ENCODE results near the gene DPP4. TPM values are rescaled to one million over a fixed set of nuclear protein-coding genes. Genes with fewer than 3 reads are reported as not detected.

The DPP4 gene
- polyA plus RNA-seq, 2 donors: 0.08 to 0.18 TPM

DNA sequence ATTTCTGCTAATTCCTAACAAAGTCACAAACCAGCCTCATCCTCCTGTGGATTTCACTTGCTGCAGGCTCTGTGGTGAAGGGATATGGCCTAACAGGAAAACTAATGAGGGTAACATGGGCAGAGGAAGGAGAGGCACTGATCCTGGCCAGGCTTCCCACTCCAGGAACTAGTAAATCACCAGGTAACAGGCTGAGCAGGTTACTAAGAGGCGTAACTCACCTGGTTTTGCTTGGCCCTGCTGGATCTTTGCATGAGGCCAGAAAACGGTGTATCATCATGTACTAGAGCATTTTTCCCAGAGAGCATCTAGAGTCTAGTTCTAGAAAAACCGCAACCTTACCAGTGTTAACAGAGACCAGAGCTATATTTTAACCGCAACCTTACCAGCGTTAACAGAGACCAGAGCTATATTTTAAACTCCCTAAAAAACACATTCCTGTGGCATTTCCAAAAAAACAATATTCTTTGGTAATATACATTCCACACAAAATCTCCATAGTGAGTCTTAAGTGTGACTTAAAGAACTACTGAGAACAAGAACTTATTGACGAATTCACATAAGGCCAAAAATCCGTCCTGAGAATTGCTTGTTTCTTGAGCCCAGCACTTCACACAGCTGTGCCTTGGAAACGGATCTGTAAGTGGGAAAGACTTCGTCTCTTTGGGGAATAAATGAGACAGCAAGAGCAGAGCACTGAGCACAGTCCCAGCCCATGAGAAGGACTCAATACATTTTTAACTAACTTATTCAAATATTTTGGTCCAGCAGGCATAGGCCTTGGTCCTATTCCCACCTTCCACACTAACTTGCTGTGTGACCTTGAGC lies 43.4 kb downstream of the DPP4 start:
- no peaks in the 10 kb centered on the region for H3K27me3 ChIP-seq (ENCODE audit: control insufficient read depth in 1 of 2, insufficient read depth in 2 of 2, low read length in 2 of 2)
- no peaks in the 10 kb centered on the region for H3K9me3 ChIP-seq (ENCODE audit: control insufficient read depth in 2 of 2, insufficient read depth in 1 of 2, low read depth in 1 of 2, low read length in 1 of 2)
- no peak overlapping the region for H3K27ac ChIP-seq (ENCODE audit: low read depth in 2 of 2, low read length in 1 of 2)
- H3K4me3 ChIP-seq (ENCODE audit: low read depth in 1 of 2, low read length in 2 of 2): no peak overlapping the region
- 86 to 90% methylated on average over 9 of the region's 9 CpGs for WGBS, 2 donors
- H3K4me1 ChIP-seq (ENCODE audit: control insufficient read depth in 2 of 2, insufficient read depth in 2 of 2, low read length in 1 of 2): no peaks in the 10 kb centered on the region
- no peaks in the 10 kb centered on the region for H3K36me3 ChIP-seq (ENCODE audit: control insufficient read depth in 2 of 2, insufficient read depth in 2 of 2, low read length in 1 of 2)

DNA sequence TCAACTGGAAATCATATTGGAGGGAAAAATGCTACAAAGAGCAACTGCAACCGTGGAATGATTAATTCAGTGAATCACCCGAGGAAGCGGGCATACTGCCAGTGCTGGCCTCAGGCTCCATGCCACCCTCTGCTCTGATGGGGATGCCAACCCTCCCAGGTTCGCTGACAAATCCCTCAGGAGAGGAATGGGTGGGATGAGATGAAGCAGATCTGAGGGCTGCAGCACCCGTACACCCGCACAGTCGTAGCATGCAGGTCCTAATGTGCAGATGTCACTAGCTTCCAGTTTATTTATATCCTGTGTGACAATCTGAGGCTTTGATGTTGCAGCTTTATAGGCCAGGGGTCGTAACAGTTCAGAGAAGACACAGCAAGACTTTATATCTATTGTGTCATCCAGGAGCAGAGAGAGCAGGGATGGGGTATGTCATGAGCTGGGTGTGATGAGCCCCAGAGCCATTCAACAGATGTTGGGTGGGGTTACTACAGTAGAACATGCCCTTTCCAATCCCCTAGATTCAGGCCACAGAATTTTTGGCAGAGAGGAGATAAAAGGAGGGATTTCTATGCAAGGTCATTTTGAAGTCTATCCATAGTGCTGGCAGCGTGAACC lies 44.6 kb downstream of the DPP4 start:
- Histone ChIP-seq H3K9me3 (ENCODE audit: control insufficient read depth in 2 of 2, insufficient read depth in 1 of 2, low read depth in 1 of 2, low read length in 1 of 2) (no peaks in the 10 kb centered on the region), H3K27me3 (ENCODE audit: control insufficient read depth in 1 of 2, insufficient read depth in 2 of 2, low read length in 2 of 2) (no peaks in the 10 kb centered on the region)
- WGBS, 2 donors: 35 to 56% methylated on average over 9 of the region's 9 CpGs

DNA sequence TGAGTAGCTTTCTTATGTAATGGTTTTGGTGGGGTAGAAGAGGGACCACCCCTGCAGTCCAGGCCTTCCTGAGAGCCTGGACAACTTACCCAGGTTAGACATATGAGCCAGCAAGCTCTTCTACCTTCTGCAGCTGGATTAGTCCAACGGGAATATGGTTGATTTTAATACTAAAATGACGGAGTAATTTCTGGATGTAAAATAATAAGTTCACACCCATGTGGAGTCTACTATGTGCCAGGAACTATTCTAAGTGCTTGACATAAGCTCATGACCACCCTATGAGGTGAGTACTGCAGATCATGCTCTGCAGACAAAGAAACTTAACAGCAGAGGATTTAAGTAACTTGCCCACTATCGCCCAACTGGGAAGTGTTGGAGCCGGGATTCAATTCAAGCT lies 45.5 kb downstream of the DPP4 start:
- WGBS, 2 donors: 71 to 85% methylated on average over 4 of the region's 4 CpGs
- Histone ChIP-seq H3K27me3 (ENCODE audit: control insufficient read depth in 1 of 2, insufficient read depth in 2 of 2, low read length in 2 of 2) (no peaks in the 10 kb centered on the region), H3K27ac (ENCODE audit: low read depth in 2 of 2, low read length in 1 of 2) (no peak overlapping the region), H3K4me1 (ENCODE audit: control insufficient read depth in 2 of 2, insufficient read depth in 2 of 2, low read length in 1 of 2) (no peaks in the 10 kb centered on the region), H3K36me3 (ENCODE audit: control insufficient read depth in 2 of 2, insufficient read depth in 2 of 2, low read length in 1 of 2) (no peaks in the 10 kb centered on the region), H3K4me3 (ENCODE audit: low read depth in 1 of 2, low read length in 2 of 2) (no peak overlapping the region), H3K9me3 (ENCODE audit: control insufficient read depth in 2 of 2, insufficient read depth in 1 of 2, low read depth in 1 of 2, low read length in 1 of 2) (no peaks in the 10 kb centered on the region)

More for the DNA sequence above, 44.6 kb downstream of the DPP4 start:
- Histone ChIP-seq H3K36me3 (ENCODE audit: control insufficient read depth in 2 of 2, insufficient read depth in 2 of 2, low read length in 1 of 2) (no peaks in the 10 kb centered on the region), H3K4me3 (ENCODE audit: low read depth in 1 of 2, low read length in 2 of 2) (no peak overlapping the region), H3K4me1 (ENCODE audit: control insufficient read depth in 2 of 2, insufficient read depth in 2 of 2, low read length in 1 of 2) (no peaks in the 10 kb centered on the region), H3K27ac (ENCODE audit: low read depth in 2 of 2, low read length in 1 of 2) (no peak overlapping the region)

DNA sequence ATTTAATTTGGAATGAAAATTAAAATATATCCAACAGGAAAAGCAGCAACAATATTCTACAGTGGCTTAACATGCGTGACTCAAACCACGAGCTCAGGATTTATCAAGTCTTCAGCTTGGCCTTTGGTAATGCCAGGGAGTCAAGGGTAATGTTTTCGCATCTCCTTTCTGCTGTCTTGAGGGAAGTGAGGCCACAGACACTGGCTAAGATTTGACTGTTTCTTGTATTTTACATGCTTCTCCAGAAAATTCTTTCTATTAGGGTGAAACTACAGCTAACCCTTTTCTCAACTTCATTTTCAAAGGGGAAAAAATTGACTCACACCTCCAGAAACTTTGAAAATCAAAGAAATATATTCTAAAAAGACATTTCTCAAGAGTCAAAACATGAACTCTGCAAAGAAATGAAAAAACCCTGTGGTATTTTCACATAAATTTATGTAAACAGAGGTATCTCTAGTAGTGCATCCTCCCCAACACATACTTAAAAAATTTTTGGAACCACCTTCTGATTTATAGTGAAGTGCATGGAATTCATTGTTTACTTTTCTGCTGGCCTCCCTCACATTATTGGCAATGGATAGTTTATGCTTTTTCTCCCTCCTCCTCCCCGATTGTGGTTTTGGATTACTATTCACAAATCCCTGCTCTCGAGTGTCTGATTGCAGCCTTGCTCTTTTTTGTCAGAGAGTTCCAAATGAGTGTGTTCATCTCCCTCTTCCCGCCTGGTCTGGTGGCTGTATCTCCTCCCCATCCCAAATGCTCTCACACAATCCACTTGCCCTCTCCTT lies 48.7 kb downstream of the DPP4 start:
- Histone ChIP-seq H3K4me1 (ENCODE audit: control insufficient read depth in 2 of 2, insufficient read depth in 2 of 2, low read length in 1 of 2) (no peaks in the 10 kb centered on the region), H3K9me3 (ENCODE audit: control insufficient read depth in 2 of 2, insufficient read depth in 1 of 2, low read depth in 1 of 2, low read length in 1 of 2) (no peaks in the 10 kb centered on the region), H3K4me3 (ENCODE audit: low read depth in 1 of 2, low read length in 2 of 2) (no peak overlapping the region), H3K27ac (ENCODE audit: low read depth in 2 of 2, low read length in 1 of 2) (no peak overlapping the region), H3K27me3 (ENCODE audit: control insufficient read depth in 1 of 2, insufficient read depth in 2 of 2, low read length in 2 of 2) (no peaks in the 10 kb centered on the region), H3K36me3 (ENCODE audit: control insufficient read depth in 2 of 2, insufficient read depth in 2 of 2, low read length in 1 of 2) (no peaks in the 10 kb centered on the region)
- 65 to 70% methylated on average over 6 of the region's 6 CpGs for WGBS, 2 donors

DNA sequence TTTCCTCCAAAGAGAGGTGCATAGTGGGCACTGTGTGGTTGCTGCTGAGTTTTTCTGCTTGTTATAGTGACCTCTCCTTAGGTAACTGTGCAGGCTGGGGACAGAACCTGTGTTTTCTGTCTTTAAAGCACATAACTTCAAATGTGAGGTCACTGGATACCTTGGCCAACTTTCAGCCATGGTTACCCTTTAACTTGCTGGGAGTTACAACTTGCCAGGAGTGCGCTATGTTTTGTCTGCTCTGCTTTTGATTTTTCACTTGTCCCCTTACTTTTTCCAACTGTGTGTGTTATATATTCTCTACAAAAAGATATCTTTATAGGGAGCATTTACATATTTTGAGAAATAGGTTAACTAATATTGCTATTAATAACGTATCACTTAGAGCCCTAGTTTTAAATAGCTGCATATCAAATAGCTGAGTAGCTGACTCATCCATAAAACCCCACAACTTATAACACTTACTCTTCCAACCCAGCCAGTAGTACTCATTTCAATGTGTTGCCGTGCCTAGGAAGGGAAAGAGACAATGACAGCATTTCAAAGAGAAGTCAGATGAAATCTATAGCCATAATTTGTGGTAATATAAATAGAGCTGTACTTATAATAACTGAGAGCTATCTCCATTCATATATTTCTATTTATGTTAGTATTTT lies 51.6 kb downstream of the DPP4 start:
- WGBS, 2 donors: 58 to 59% methylated on average over 3 of the region's 3 CpGs
- no peaks in the 10 kb centered on the region for H3K36me3 ChIP-seq (ENCODE audit: control insufficient read depth in 2 of 2, insufficient read depth in 2 of 2, low read length in 1 of 2)
- H3K4me3 ChIP-seq (ENCODE audit: low read depth in 1 of 2, low read length in 2 of 2): no peak overlapping the region
- H3K9me3 ChIP-seq (ENCODE audit: control insufficient read depth in 2 of 2, insufficient read depth in 1 of 2, low read depth in 1 of 2, low read length in 1 of 2): no peaks in the 10 kb centered on the region
- H3K27ac ChIP-seq (ENCODE audit: low read depth in 2 of 2, low read length in 1 of 2): no peak overlapping the region
- H3K27me3 ChIP-seq (ENCODE audit: control insufficient read depth in 1 of 2, insufficient read depth in 2 of 2, low read length in 2 of 2): no peaks in the 10 kb centered on the region
- no peaks in the 10 kb centered on the region for H3K4me1 ChIP-seq (ENCODE audit: control insufficient read depth in 2 of 2, insufficient read depth in 2 of 2, low read length in 1 of 2)

DNA sequence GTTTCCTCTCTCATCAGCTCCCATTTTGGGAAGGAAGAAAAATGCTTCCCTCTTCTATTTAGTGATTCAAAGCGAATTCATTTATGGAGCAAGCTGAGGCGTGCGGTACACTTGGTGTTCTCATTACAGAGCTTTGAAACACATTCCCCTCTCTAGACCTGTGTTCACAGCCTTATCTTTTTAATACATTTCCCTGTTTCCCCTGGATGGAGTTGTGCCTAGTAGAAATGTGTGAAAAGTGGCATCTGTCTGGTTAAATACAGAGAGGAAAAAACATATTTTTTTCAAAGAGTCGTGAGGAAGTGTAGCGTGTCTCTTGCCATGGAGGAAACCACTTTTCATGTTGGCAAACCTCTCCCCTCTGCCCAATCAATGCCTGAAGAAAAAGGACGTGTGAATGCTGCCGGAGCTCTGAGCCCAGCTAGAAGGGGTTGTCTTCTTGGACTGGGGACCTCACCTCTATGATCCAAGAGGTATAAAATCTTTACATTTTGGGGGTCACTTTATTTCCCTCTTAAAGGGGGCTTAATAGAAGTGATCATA lies 52.4 kb downstream of the DPP4 start:
- Histone ChIP-seq H3K36me3 (ENCODE audit: control insufficient read depth in 2 of 2, insufficient read depth in 2 of 2, low read length in 1 of 2) (no peaks in the 10 kb centered on the region), H3K27me3 (ENCODE audit: control insufficient read depth in 1 of 2, insufficient read depth in 2 of 2, low read length in 2 of 2) (no peaks in the 10 kb centered on the region), H3K27ac (ENCODE audit: low read depth in 2 of 2, low read length in 1 of 2) (no peak overlapping the region), H3K4me3 (ENCODE audit: low read depth in 1 of 2, low read length in 2 of 2) (no peak overlapping the region), H3K4me1 (ENCODE audit: control insufficient read depth in 2 of 2, insufficient read depth in 2 of 2, low read length in 1 of 2) (no peaks in the 10 kb centered on the region), H3K9me3 (ENCODE audit: control insufficient read depth in 2 of 2, insufficient read depth in 1 of 2, low read depth in 1 of 2, low read length in 1 of 2) (no peaks in the 10 kb centered on the region)
- WGBS, 2 donors: 79 to 86% methylated on average over 7 of the region's 7 CpGs

DNA sequence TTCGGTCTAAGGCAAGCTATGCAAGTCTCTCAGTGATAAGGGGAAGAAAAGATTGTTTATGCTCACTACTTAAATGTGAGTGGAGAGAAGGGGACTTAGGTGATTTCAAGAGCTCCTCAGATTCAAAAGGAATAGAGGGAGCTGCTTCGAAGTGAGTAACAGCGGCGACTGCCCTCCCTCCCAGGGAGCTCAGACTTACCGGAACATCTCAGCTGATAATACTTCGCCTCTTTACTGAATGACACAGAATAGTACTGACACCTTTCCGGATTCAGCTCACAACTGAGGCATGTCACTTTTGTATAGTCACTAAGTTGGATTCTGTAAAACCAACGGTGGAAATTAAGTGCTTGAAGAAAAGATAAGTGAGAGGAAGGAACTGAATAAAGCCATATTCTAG lies 55.5 kb downstream of the DPP4 start:
- Histone ChIP-seq H3K27ac (ENCODE audit: low read depth in 2 of 2, low read length in 1 of 2) (no peak overlapping the region), H3K27me3 (ENCODE audit: control insufficient read depth in 1 of 2, insufficient read depth in 2 of 2, low read length in 2 of 2) (no peaks in the 10 kb centered on the region), H3K36me3 (ENCODE audit: control insufficient read depth in 2 of 2, insufficient read depth in 2 of 2, low read length in 1 of 2) (no peaks in the 10 kb centered on the region), H3K4me3 (ENCODE audit: low read depth in 1 of 2, low read length in 2 of 2) (no peak overlapping the region), H3K4me1 (ENCODE audit: control insufficient read depth in 2 of 2, insufficient read depth in 2 of 2, low read length in 1 of 2) (no peaks in the 10 kb centered on the region), H3K9me3 (ENCODE audit: control insufficient read depth in 2 of 2, insufficient read depth in 1 of 2, low read depth in 1 of 2, low read length in 1 of 2) (no peaks in the 10 kb centered on the region)
- WGBS, 2 donors: 82 to 83% methylated on average over 8 of the region's 8 CpGs

DNA sequence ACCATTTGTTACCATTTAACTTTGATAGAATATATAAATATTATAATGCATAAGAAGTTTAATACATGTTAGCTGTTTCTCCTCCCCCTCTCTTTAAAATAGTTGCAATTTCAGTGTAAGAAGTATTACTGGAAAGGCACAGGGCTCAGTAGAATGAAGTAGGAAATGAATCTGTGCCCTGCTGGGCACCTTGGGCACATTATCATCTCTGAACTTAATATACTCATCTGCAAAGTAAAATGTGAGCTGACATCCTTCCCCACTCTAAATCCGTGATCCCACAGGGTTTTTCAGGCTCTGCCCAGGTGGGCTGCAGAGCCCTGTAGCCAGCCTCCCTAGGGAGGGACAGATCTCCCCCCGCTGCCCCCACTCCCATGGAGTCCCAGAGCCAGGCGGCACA lies 56.8 kb downstream of the DPP4 start:
- H3K36me3 ChIP-seq (ENCODE audit: control insufficient read depth in 2 of 2, insufficient read depth in 2 of 2, low read length in 1 of 2): no peaks in the 10 kb centered on the region
- no peaks in the 10 kb centered on the region for H3K9me3 ChIP-seq (ENCODE audit: control insufficient read depth in 2 of 2, insufficient read depth in 1 of 2, low read depth in 1 of 2, low read length in 1 of 2)
- 79 to 80% methylated on average over 3 of the region's 3 CpGs for WGBS, 2 donors
- H3K27me3 ChIP-seq (ENCODE audit: control insufficient read depth in 1 of 2, insufficient read depth in 2 of 2, low read length in 2 of 2): no peaks in the 10 kb centered on the region
- no peak overlapping the region for H3K4me3 ChIP-seq (ENCODE audit: low read depth in 1 of 2, low read length in 2 of 2)
- no peak overlapping the region for H3K27ac ChIP-seq (ENCODE audit: low read depth in 2 of 2, low read length in 1 of 2)
- no peaks in the 10 kb centered on the region for H3K4me1 ChIP-seq (ENCODE audit: control insufficient read depth in 2 of 2, insufficient read depth in 2 of 2, low read length in 1 of 2)

DNA sequence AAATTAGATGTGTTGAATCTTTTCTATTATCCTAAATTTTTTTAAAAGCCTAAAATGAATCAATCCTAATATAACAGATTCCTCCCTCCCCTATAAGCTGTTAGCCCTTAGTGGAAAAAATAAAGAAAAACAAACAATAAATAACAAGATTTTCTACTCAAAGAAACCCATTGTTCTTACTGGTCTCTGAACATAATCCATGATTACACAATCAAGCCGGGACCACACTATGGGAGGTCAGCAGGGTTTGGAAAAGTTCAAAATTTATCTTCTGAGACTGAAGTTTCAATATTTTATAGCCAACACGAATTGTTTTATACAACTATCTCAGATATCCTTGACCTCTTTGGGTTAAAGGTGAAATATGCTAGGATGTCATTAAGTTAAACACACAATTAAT lies 57.9 kb downstream of the DPP4 start:
- H3K27ac ChIP-seq (ENCODE audit: low read depth in 2 of 2, low read length in 1 of 2): no peak overlapping the region
- H3K9me3 ChIP-seq (ENCODE audit: control insufficient read depth in 2 of 2, insufficient read depth in 1 of 2, low read depth in 1 of 2, low read length in 1 of 2): no peaks in the 10 kb centered on the region
- H3K27me3 ChIP-seq (ENCODE audit: control insufficient read depth in 1 of 2, insufficient read depth in 2 of 2, low read length in 2 of 2): no peaks in the 10 kb centered on the region
- no peaks in the 10 kb centered on the region for H3K36me3 ChIP-seq (ENCODE audit: control insufficient read depth in 2 of 2, insufficient read depth in 2 of 2, low read length in 1 of 2)
- WGBS, 2 donors: 52 to 56% methylated on average over 2 of the region's 2 CpGs
- H3K4me3 ChIP-seq (ENCODE audit: low read depth in 1 of 2, low read length in 2 of 2): no peak overlapping the region
- H3K4me1 ChIP-seq (ENCODE audit: control insufficient read depth in 2 of 2, insufficient read depth in 2 of 2, low read length in 1 of 2): no peaks in the 10 kb centered on the region
